ENCODE measurements around the gene DAPK2. TPM values are rescaled to one million over a fixed set of nuclear protein-coding genes. Genes with fewer than 3 reads are reported as not detected.

Gene DAPK2
- total RNA-seq, 2 donors from 2014 or later, result 1.6 to 2.7 TPM

GRCh38 chr15:63979262-63979793 is 67.0 kb downstream of the DAPK2 start:
- Mint-ChIP-seq H3K27ac (no peak overlapping the region), H3K4me3 (no peak overlapping the region), H3K4me1 (no peaks in the 10 kb centered on the region), H3K27me3 (peaks cover 5% of the 10 kb centered on the region), H3K36me3 (ENCODE audit: low read depth) (no peaks in the 10 kb centered on the region)
- DNase-seq (no peak), ATAC-seq (no peak)
- H3K9me3 ChIP-seq (ENCODE audit: control insufficient read depth, low read length, poor library complexity, severe bottlenecking), result no peaks in the 10 kb centered on the region

DNA sequence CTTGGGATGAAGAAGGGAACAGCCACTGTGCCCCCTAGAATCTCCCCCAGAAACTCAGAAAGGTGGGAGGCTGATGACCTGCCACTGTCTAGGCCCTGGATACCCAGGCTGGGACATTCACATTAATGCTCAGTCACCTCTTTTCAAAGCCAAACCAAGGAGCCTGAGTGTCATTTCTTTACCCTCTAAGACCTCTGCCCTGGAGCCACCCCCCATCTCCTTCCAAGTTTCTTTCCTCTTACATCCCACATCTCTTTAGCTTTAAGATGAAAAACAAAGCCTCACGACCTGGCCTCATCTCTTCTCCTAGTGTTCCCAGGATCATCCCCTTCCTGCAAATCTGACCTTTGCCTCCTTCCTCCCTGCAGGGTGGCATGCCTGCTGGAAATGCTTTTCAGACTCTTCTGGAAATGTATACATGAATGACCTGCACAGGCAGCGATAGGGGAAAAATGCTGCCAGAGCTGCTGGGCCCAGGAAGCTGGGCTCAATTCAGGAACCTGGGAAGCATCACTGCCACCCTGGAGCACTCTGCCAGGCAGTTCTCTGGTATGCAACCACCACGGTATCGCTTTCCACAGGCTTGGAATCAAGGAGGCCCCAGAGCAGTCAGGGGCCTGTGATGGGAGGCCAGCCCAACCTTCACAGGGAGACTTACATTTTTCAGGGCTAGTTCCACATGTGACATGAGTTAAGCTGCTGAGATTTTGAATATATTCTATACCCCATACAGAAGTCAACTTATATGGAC is 67.6 kb downstream of the DAPK2 start:
- no peak for ATAC-seq
- no peaks in the 10 kb centered on the region for H3K36me3 Mint-ChIP-seq (ENCODE audit: low read depth)
- H3K27ac Mint-ChIP-seq, result no peak overlapping the region
- no peaks in the 10 kb centered on the region for H3K4me1 Mint-ChIP-seq
- peaks cover 5% of the 10 kb centered on the region for H3K27me3 Mint-ChIP-seq
- no peaks in the 10 kb centered on the region for H3K9me3 ChIP-seq (ENCODE audit: control insufficient read depth, low read length, poor library complexity, severe bottlenecking)
- H3K4me3 Mint-ChIP-seq, result no peak overlapping the region
- no peak for DNase-seq

- peaks cover 5% of the 10 kb centered on the region for H3K27me3 Mint-ChIP-seq
- no peak for DNase-seq
- H3K27ac Mint-ChIP-seq, result no peak overlapping the region
- no peak for ATAC-seq
- H3K4me3 Mint-ChIP-seq, result no peak overlapping the region
- H3K36me3 Mint-ChIP-seq (ENCODE audit: low read depth), result no peaks in the 10 kb centered on the region
- H3K4me1 Mint-ChIP-seq, result no peaks in the 10 kb centered on the region
- no peaks in the 10 kb centered on the region for H3K9me3 ChIP-seq (ENCODE audit: control insufficient read depth, low read length, poor library complexity, severe bottlenecking)
Observed at GRCh38 chr15:63977119-63977518, 69.2 kb downstream of the DAPK2 start.

DNA sequence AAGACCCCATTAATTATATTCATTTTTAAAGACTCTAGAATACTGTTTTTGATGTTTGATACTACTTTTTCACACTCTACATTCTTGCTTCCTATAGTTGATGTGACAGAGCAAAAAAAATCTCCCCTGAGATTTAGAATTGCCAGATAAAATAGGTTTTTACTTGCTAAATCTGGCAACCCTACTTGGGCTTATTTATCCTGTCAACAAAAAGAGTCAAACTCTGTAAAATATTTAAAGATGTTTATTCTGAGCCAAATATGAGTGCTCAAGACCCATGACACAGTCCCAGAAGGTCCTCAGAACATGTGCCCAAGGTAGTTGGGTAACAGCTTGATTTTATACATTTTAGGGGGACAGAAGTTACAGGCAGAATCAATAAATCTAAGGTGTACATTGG is 72.3 kb downstream of the DAPK2 start:
- Mint-ChIP-seq H3K36me3 (ENCODE audit: low read depth) (no peaks in the 10 kb centered on the region), H3K27me3 (peaks cover 4% of the 10 kb centered on the region), H3K4me1 (peaks cover 21% of the 10 kb centered on the region), H3K27ac (no peak overlapping the region), H3K4me3 (no peak overlapping the region)
- no peak for DNase-seq
- H3K9me3 ChIP-seq (ENCODE audit: control insufficient read depth, low read length, poor library complexity, severe bottlenecking), result no peaks in the 10 kb centered on the region
- no peak for ATAC-seq

GRCh38 chr15:63973212-63974009 is 72.9 kb downstream of the DAPK2 start:
- ATAC-seq (no peak), DNase-seq (no peak)
- Mint-ChIP-seq H3K36me3 (ENCODE audit: low read depth) (no peaks in the 10 kb centered on the region), H3K27ac (no peak overlapping the region), H3K4me3 (no peak overlapping the region), H3K27me3 (no peaks in the 10 kb centered on the region), H3K4me1 (peaks cover 21% of the 10 kb centered on the region)
- H3K9me3 ChIP-seq (ENCODE audit: control insufficient read depth, low read length, poor library complexity, severe bottlenecking), result no peaks in the 10 kb centered on the region

GRCh38 chr15:63972801-63973200 is 73.5 kb downstream of the DAPK2 start:
- ATAC-seq, result no peak
- Mint-ChIP-seq H3K4me1 (peaks cover 22% of the 10 kb centered on the region), H3K27ac (no peak overlapping the region), H3K36me3 (ENCODE audit: low read depth) (no peaks in the 10 kb centered on the region), H3K27me3 (peaks cover 1% of the 10 kb centered on the region), H3K4me3 (no peak overlapping the region)
- no peaks in the 10 kb centered on the region for H3K9me3 ChIP-seq (ENCODE audit: control insufficient read depth, low read length, poor library complexity, severe bottlenecking)
- DNase-seq, result no peak

DNA sequence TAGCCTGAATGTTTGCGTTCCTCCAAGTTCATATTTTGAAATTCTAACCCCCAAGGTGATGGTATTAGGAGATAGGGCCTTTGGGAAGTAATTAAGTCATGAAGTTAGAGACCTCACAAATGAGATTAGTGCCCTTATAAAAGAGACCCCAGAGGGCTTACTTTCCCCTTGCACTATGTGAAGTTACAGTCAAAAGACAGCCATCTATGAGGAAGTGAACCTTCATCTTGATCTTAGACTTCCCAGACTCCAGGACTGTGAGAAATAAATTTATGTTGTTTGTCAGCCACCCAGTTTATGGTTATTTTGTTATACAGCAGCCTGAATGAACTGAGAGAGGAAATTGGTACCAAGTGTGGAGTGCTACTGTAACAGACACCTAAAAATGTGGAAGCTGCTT is 74.4 kb downstream of the DAPK2 start:
- Mint-ChIP-seq H3K4me3 (peak overlapping the region; percentile 6), H3K27me3 (peaks cover 5% of the 10 kb centered on the region), H3K27ac (peak overlapping the region; percentile 97), H3K36me3 (ENCODE audit: low read depth) (no peaks in the 10 kb centered on the region), H3K4me1 (peaks cover 24% of the 10 kb centered on the region)
- ATAC-seq (no peak), DNase-seq (no peak)
- H3K9me3 ChIP-seq (ENCODE audit: control insufficient read depth, low read length, poor library complexity, severe bottlenecking), result no peaks in the 10 kb centered on the region

DNA sequence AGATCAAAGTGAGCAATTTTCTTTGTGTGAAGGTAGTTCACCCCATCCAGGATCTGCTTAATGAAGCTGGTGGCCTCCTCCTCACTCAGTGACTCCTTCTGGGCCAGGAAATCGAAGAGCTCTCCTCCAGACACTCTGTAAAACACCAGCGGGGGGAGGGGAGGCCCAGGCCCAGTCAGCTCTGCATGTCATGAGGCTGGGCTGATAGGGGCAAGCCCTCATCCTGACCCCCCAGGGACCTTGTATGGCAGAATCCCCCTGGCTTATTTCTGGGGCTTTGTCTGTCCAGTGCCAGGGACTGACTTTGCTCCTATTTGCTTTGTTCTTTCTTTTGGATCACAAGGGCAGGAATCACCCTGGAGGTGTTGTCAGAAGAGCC is 74.9 kb downstream of the DAPK2 start:
- Mint-ChIP-seq H3K4me1 (peaks cover 24% of the 10 kb centered on the region), H3K27me3 (peaks cover 5% of the 10 kb centered on the region), H3K4me3 (peak overlapping the region; percentile 79), H3K27ac (peak overlapping the region; percentile 97), H3K36me3 (ENCODE audit: low read depth) (no peaks in the 10 kb centered on the region)
- no peaks in the 10 kb centered on the region for H3K9me3 ChIP-seq (ENCODE audit: control insufficient read depth, low read length, poor library complexity, severe bottlenecking)
- ATAC-seq (peak; percentile 89), DNase-seq (peak in 1 of 3 donors; percentile 29)

- no peaks in the 10 kb centered on the region for H3K9me3 ChIP-seq (ENCODE audit: control insufficient read depth, low read length, poor library complexity, severe bottlenecking)
- peaks cover 24% of the 10 kb centered on the region for H3K4me1 Mint-ChIP-seq
- ATAC-seq (peak; percentile 63), DNase-seq (no peak)
- peaks cover 2% of the 10 kb centered on the region for H3K36me3 Mint-ChIP-seq (ENCODE audit: low read depth)
- peaks cover 5% of the 10 kb centered on the region for H3K27me3 Mint-ChIP-seq
- peak overlapping the region; percentile 79 for H3K4me3 Mint-ChIP-seq
- peak overlapping the region; percentile 97 for H3K27ac Mint-ChIP-seq
Observed at GRCh38 chr15:63970621-63971426, 75.5 kb downstream of the DAPK2 start.

DNA sequence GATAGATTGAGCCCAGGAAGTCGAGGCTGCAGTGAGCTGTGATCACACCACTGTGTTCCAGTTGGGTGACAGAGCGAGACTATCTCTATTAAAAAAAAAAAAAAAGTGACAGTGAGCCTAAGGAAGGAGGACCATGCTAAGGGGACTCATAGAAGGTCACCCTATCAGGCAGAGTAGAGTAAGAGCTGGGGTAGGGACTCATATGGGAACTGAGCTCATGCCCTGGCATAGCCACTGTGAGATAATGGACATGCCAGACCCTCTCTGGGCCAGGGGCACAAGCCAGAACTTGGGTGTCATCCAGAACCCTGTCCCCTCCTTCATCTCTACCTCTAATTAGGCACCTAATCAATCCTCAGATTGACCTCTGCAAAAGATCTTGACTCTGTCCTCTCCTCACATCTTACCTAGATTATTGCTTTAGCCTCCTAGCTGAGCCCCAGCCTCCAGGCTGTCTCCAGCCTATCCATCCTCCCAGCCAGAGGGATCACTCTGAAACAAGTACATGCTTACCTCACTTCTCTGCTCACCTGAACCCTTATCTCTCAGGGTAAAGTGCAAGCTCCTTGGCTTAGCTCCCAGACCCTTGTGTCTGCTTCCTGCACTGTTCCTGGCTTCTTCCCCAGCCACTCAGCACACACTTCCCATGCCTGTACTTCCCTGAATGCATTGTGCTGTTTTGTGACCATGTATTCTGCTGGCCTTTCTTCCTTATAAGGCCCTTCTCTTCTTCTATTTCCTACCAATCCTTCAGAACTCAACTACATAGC is 76.4 kb downstream of the DAPK2 start:
- peaks cover 24% of the 10 kb centered on the region for H3K4me1 Mint-ChIP-seq
- H3K27me3 Mint-ChIP-seq, result peaks cover 5% of the 10 kb centered on the region
- peaks cover 2% of the 10 kb centered on the region for H3K36me3 Mint-ChIP-seq (ENCODE audit: low read depth)
- H3K9me3 ChIP-seq (ENCODE audit: control insufficient read depth, low read length, poor library complexity, severe bottlenecking), result no peaks in the 10 kb centered on the region
- DNase-seq (no peak), ATAC-seq (no peak)
- H3K27ac Mint-ChIP-seq, result peak overlapping the region; percentile 97
- H3K4me3 Mint-ChIP-seq, result no peak overlapping the region

DNA sequence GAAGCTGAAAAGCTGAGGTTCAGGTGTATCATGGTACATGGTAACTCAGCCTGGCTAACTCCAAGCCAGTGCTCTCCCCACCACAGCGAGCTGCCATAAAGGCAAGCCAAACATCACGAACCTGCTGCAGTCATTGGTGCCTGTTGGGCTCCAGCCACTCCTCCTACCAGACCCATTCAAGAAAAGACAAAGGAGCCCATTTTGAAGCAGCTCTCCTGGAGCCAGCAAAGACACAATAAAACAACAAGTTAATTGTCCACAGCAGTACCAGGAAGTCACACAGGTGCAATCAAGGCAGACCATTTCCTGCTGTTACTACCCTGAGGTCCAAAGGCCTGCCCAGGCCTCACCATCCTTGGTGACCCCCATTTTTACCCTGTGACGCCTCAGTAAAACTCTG is 77.6 kb downstream of the DAPK2 start:
- DNase-seq, result no peak
- no peaks in the 10 kb centered on the region for H3K9me3 ChIP-seq (ENCODE audit: control insufficient read depth, low read length, poor library complexity, severe bottlenecking)
- Mint-ChIP-seq H3K27ac (peak overlapping the region; percentile 97), H3K4me1 (peaks cover 24% of the 10 kb centered on the region), H3K4me3 (no peak overlapping the region), H3K36me3 (ENCODE audit: low read depth) (peaks cover 2% of the 10 kb centered on the region), H3K27me3 (peaks cover 5% of the 10 kb centered on the region)
- no peak for ATAC-seq

- Mint-ChIP-seq H3K36me3 (ENCODE audit: low read depth) (peaks cover 2% of the 10 kb centered on the region), H3K4me3 (no peak overlapping the region), H3K27ac (peak overlapping the region; percentile 97), H3K27me3 (peaks cover 5% of the 10 kb centered on the region), H3K4me1 (peaks cover 24% of the 10 kb centered on the region)
- ATAC-seq (no peak), DNase-seq (no peak)
- no peaks in the 10 kb centered on the region for H3K9me3 ChIP-seq (ENCODE audit: control insufficient read depth, low read length, poor library complexity, severe bottlenecking)
Observed at GRCh38 chr15:63968122-63968524, 78.2 kb downstream of the DAPK2 start.

All from T-helper 17 cell (primary cell).